ENCODE data around the gene RNFT2. TPM values are rescaled to one million over a fixed set of nuclear protein-coding genes. Genes with fewer than 3 reads are reported as not detected.

The RNFT2 gene
- 1 to 10 TPM; 6.2 to 8.3 TPM for total RNA-seq

GRCh38 chr12:116737774-116738657 lies at the start of gene RNFT2, which contains the start of gene SPRING1:
Gene RNFT2 (plus strand): TSS chr12:116738315. CDS start chr12:116740498, 2,183 bp downstream.
Gene SPRING1 (minus strand): TSS chr12:116738069. CDS start chr12:116737900, 169 bp downstream.

GRCh38 chr12:116881325-116881876 lies 143.3 kb downstream of the RNFT2 start, which contains the start of gene HRK:
Gene HRK (minus strand): TSS chr12:116881441. CDS start chr12:116881307, 134 bp downstream.

Small RNAs within 50 kb of the gene (small RNA-seq; reads per million reads assigned to genes)
- gene RNU6-558P: 0 reads per million in 2 donors

Other genes with a start within 250 kb of the RNFT2 start
- gene MAP1LC3B2, start 178.9 kb upstream of the RNFT2 start, total RNA-seq: not detected
- gene SPRING1, start 246 bp upstream of the RNFT2 start, total RNA-seq: 10 to 100 TPM; 32.6 to 36.5 TPM
- gene HRK, start 143.1 kb downstream of the RNFT2 start, total RNA-seq: 1 to 10 TPM; 3.0 to 5.2 TPM
- 10 to 100 TPM in 1 of 2 donors, 1 to 10 TPM in 1; 6.0 to 17.6 TPM for gene FBXW8, start 172.6 kb downstream of the RNFT2 start, total RNA-seq